ENCODE measurements around the gene PNLIPRP2.

DNA sequence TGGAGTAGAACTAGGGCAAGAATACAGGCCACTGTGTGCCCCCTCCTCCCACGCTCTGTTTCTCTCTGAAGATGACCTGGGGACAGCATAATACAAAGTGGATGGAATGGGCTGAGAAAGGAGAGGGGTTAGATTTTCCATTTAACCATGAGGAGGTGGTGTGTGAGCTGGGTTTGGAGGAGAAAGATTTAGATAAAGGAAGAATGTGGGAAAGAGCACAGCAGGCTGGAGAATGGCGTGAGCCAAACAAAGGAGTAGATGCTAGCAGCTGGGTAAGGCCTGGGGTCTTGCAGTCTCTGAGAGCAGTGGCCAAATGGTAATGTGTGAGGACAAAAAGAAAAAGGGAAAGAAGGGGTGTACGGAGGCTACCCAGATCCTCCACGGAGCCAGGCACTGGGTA is 8.6 kb downstream of the PNLIPRP2 start:
- TF ChIP-seq, protein P1, sequence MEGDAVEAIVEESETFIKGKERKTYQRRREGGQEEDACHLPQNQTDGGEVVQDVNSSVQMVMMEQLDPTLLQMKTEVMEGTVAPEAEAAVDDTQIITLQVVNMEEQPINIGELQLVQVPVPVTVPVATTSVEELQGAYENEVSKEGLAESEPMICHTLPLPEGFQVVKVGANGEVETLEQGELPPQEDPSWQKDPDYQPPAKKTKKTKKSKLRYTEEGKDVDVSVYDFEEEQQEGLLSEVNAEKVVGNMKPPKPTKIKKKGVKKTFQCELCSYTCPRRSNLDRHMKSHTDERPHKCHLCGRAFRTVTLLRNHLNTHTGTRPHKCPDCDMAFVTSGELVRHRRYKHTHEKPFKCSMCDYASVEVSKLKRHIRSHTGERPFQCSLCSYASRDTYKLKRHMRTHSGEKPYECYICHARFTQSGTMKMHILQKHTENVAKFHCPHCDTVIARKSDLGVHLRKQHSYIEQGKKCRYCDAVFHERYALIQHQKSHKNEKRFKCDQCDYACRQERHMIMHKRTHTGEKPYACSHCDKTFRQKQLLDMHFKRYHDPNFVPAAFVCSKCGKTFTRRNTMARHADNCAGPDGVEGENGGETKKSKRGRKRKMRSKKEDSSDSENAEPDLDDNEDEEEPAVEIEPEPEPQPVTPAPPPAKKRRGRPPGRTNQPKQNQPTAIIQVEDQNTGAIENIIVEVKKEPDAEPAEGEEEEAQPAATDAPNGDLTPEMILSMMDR (IDR thresholded peaks at IDR 0.05; ENCODE audit: control extremely low read depth in 1 of 3, insufficient read depth in 1 of 3, low read depth in 1 of 3, low read length in 3 of 3): no peak
- TF ChIP-seq CREB1 (IDR thresholded peaks at IDR 0.05) (no peak), NRF1 (IDR thresholded peaks at IDR 0.05; ENCODE audit: low read depth, low read length) (no peak)
